NCI-H446 treated with DMSO at 0.1 percent for 48 hours (cell line): ENCODE measurements around the gene CASKIN2.

ENCODE experiments used
- DNase-seq: peaks from one replicate; lab custom pipeline; 2025; lab: John Stamatoyannopoulos, UW

Gene CASKIN2

DNA sequence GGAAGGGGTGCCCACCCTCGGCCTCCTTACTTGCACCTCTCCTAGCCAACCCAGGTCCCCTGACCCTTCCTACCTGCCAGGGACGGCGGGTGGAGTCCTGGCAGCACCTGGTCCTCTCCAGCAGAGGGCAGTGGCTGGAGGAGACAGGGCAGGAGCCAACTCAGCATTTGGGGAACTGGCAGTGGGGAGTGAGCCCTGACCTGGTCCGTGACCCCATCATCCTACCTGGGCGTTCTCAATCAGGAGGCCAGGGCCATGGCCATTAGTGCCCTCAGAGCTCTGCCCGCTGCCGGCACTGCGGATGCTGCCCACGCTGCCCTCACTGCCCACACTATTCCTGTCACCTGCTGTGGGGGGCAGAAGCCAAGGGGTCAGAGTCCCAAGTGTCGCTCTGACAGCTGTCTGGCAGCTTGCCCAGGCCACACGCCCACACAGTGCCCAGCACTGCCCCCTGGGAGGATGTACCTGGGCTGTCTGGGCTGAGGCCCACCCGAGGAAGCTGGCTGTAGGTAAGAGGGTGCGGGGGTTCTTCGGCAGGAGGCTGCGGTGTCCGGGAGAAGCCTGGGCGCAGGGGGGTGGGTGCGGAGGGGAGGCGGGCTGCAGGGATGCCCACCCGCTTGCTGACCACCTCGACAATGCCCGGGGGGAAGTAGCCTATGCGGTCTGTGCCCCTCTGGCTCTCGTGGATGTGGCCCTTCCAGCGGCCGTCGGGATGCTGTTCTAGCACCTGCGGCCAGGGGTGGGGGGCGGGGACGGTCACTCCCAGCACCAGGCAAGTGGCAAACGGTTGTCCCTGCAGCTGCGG, 10.8 kb downstream of the CASKIN2 start:
- no peak for DNase-seq

DNA sequence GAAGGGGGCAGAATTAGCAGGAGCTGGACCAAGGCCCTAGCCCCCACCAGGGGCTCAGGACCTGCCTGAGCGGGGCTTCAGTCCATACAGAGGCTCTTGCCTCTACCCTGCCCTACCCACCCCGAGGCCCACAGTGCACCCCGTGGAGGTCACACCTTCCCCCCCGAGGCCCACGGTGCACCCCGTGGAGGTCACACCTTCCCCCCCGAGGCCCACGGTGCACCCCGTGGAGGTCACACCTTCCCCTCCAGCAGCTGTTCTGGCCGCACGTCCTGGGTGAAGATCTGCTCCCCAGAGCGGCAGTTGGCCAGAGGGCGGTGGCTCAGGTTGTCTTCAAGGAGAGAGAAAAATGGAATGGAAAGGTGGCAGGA, 11.4 kb downstream of the CASKIN2 start:
- no peak for DNase-seq

DNA sequence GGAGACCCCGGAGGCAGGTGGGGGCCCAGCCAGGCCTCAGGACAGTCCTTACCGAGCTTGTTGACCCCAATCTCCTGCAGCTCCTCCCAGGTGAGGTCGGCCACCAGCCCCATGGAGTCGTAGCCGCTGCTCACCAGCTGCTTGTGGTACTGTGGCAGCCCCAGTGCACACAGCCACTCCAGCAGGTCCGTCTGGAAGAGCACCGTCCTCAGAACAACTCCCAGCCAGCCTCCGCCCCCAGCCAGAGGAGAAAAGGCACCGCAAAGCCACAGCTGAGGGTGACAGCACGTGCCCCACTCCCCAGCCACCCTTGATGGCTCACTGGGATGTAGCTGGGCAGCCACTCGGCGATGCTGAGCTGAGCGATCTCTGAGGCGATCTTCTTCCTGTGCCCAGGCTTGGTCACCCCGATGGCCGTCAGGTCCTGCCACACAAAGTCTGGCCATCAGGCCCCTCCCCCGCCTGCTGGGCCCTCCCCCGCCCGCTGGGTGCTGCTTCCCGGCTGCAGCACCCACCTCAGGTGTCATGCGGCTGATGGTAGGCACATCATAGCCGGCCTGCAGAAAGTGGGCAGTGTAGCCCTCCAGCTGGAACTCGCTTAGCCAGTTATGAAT, 11.9 kb downstream of the CASKIN2 start:
- no peak for DNase-seq

DNA sequence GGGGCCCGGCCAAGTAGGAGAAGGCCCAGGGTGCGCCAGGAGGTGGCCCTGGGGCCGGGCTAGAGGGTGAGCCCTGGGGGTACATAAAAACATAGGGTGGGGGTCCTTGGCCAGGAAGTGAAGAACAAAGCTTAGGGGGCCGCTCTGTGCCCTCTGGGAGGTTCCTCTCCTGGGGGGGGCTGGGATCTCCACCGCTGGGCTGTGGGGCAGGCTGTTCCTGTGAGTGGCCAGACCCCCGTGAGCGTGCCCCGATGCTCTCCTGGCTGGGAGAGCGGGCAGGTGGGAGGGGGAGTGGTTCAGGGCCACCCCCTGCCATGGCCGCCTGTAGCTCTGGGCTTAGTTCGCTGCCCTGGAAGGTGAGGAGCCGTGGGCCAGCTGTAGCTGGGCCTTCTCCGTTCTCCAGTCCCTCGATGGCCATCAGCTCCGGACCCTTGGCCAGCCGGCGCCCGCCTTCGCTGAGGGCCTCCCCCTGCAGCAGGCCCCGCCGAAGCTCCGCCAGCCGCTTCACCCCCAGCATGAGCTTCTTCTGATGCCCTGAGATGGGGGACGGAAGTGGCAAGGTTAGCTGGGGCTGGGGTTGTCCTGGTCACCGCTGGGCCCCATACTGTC, 12.5 kb downstream of the CASKIN2 start:
- DNase-seq, result no peak

DNA sequence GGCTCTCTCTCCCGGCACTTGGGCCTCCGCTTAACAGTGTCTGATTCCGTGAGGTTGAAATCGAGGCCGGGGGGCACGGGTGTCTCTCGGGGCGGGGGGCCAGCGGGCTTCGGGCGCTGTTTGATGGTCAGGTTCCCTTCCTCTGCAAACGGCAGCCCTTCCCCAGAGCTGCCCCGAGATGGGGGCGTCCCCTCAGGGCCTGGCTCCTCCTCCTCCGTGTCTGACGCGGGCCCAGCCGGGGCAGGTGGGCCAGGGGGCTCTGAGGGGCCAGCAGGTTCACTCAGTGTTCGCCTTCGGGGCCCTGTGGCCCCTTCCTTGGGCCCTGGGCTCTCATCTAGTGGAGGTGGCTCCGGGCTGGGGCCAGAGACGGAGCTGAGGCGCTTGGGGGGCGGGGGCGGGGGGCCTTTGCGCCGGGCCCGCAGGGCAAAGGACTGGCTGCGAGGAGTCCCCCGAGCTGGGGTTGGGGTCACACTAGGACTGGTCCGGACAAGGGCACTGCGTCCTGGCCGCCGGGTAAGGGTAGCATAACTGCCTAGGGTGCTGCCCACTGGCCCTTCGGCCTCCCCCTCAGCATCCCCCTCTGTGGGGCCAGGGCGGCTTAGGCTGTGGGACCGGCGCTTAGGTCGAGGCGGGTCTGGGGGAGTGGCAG, 13.1 kb downstream of the CASKIN2 start:
- no peak for DNase-seq

DNA sequence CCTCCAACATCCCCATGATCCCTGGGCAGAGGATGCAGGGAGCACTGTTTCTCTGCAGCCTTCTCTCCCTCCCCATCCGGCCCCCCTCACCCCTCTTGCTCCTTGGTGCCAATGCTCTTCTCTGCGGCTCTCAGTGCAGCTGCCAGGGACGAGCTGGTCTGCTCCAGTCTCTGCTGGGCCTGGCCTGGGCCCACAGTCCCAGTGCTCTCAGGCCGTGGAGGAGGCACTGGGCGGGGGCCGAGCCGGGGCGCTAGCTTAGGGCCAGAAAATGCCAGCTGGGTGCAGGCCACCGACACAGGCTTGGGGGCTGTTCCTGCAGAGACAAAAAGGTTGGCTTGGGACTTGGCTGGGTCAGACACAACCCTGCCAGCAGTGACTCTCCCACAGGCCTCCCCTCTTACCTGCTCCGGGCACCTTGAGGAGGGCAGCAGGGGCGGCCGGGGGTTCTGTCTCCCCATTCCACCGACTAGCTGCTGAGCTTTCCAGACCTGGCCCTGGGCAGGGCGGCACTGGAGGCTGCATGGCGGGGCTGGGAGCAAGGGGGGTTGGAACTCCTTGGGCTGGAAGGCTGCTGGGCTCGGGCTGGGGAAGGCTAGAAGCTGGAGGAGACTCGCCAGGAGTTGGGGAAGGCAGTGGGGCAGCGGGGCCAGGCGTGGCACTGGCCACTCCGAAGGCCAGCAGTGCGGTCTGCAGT, 13.8 kb downstream of the CASKIN2 start:
- DNase-seq, result no peak

DNA sequence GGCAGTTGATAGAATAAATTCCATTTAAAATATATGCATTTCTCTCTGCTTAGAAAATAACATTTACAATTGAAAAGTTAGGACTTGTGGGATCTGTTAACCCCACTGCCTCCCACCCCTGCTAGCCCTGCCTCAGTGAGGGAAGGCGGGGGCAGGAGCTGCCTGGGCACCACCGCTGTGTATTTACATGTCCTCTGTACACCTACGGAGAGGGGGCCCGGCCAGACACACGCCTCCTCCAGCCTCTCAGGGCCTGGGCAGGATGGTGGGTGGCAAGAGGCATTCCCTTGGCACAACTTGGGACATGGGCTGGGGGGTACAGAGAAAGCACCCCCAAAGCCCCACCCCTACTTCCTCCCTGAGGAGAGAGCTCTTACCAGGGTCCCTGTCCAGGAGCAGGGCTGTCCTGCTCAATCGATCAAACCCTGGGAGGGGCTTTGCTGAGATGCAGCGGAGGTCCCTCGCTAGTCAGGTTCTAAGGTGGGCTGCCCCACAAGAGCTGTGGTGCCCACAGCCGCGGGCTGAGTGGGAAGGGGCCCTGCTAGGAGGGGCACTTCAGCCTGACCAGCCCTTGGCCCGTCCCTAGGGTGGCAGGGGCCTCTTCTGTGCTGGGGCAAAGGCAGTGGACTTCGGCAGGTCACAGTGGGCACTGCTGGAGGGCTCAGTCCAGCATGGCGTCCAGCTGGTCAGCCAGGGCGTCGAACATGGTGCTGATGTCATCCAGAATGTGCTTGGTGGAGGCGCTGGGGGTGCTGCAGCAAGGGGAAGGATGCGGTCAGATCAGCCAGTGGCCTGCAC, 14.7 kb downstream of the CASKIN2 start:
- DNase-seq, result no peak

DNA sequence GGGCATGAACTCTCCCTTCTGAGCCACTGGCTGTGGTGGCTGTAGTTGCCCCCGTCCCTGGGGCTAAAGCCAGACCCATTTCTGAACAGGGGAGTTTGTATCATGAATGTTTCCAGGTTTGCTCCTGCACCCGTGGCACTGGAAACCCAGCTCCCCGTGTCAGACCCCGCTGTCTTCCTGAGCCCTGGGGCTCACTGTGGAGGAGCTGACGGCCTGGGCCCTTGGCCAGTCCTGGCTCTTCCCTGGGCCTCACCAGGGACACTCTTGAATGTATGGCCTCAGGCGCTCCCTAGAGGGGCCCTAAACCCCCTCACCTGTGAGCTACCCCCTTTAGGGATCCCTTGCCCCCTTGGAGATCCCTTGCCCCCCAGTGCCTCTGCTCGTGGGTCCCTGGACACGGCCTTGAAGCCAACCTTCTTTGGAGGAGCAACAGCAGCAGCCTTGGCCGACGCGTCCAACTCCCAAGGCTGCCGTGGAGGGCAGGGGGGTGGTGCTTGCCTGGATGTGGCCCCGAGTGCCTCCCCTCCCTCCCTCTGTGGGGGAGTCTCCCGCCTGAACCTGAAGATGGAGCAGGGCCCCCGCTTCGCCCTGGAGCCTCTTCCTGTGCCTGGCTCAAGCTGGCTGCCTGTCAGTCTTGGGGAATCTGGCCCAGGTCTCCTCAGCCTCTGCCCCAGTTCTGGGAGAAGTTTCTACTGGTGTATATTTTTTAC, 15.9 kb downstream of the CASKIN2 start:
- DNase-seq, result no peak

DNA sequence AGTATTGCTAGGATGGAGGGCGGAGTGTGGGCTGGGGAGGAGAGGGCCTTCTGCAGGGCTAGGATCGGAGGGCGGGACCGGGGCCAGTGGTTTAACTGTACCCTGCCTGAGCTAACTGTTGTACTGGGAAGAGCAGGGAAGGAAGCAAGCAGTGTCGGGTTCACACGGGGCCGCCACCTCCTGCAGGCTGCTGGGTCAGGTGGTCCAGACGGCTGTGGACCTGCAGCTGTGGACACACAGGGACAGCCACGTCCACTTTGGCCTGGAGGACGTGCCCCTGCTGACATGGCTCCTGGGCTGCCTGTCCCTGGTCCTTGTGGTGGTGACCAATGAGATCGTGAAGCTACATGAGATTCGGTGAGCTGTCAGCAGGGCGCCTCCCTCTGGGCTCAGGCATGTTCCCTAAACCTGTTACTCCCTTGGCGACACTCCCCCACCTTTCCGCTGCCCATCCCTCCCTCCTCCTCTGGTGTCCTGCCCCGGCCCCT, 16.6 kb downstream of the CASKIN2 start:
- no peak for DNase-seq

DNA sequence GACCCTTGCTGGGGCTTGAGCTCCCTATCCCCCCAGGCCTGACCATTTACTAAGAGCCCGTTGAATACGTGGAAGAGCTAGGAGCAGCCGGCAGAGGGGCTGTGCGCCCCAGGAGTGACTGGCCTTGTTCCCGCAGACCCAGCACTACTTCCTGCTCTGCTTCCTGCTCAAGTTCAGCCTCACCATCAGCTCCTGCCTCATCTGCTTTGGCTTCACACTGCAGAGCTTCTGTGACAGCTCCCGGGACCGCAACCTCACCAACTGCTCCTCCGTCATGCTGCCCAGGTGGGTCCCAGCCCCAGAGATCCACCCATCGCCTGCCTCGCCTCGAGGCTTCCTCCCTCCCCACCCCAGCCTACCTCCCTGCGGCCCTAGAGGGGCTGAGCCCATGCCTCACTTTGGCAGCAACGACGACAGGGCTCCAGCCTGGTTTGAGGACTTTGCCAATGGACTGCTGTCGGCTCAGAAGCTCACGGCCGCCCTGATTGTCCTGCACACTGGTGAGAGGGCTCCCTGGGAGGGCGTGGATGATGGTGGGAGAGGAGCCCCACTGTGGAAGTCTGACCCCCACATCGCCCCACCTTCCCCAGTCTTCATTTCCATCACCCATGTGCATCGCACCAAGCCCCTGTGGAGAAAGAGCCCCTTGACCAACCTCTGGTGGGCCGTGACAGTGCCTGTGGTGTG, 17.2 kb downstream of the CASKIN2 start:
- DNase-seq, result no peak

DNA sequence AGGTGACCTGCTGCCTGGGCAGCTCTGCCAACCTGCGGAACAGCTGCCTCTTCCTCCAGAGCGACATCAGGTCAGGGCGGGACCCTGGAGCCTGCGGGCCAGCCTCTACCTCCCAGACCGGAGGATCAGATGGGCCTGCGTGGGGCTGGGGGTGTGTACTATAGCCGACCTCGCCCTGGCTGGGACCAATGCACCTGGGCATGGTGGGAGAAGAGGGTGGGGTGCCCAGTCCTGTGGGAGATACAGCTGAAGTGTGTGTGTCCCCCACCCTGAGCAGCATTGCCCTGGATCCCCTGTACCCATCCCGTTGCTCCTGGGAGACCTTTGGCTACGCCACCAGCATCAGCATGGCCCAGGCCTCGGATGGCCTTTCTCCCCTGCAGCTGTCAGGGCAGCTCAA, 19.3 kb downstream of the CASKIN2 start:
- no peak for DNase-seq

DNA sequence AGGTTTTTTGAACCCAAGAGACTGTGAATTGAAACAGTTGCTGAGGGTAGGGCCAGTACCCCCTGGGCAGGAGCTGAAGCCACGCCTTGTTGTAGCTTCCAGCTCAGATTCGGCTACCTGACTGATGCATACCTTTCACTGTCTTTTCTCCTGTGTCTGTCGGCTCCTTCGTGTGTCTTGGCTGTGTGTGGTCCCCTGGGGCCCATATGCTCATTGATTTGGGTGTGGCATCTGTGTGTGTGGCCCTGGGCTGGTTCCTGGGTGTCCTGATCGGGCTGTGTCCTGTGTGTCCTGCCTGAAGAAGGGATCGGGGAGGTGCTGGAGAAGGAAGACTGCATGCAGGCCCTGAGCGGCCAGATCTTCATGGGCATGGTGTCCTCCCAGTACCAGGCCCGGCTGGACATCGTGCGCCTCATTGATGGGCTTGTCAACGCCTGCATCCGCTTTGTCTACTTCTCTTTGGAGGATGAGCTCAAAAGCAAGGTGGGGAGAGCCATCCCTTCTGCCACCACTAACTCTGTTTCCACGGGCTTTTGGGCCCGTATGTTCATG, 20.9 kb downstream of the CASKIN2 start:
- DNase-seq, result no peak

DNA sequence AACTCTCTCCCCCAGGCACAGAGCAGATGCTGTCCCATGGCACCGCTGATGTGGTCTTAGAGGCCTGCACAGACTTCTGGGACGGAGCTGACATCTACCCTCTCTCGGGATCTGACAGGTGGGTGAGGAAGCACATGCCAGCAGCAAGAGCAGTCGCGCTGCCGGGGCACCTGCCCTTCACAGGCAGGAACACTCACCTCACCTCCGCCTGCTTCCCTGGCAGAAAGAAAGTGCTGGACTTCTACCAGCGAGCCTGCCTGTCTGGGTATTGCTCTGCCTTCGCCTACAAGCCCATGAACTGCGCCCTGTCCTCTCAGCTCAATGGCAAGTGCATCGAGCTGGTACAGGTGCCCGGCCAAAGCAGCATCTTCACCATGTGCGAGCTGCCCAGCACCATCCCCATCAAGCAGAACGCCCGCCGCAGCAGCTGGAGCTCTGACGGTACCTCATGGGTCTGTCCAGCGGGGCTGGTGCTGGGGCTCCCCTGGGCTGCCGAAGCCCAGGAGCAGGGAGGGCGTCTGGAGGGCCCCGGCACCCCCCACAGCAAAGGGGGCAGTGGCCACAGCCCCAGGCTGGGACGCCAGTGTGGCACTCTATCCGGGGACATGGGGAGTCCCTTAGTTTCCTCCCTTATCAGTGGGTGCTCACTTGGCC, 21.7 kb downstream of the CASKIN2 start:
- no peak for DNase-seq

DNA sequence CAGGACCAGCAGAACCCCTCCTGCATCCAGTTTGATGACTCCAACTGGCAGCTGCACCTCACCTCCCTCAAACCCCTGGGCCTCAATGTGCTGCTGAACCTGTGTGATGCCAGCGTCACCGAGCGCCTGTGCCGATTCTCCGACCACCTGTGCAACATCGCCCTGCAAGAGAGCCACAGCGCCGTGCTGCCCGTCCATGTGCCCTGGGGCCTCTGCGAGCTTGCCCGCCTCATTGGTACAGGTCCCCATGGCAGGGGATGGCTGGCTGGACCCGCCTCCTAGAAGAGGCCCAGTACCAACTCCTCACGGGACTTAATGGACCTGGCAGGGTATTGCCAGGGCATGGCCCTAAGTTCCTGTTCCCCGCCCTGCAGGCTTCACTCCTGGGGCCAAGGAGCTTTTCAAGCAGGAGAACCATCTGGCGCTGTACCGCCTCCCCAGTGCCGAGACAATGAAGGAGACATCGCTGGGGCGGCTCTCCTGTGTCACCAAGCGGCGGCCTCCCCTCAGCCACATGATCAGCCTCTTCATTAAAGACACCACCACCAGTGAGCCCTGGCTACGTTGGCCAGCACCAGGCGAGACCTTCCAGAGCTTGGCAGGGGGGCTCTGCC, 22.7 kb downstream of the CASKIN2 start:
- no peak for DNase-seq

DNA sequence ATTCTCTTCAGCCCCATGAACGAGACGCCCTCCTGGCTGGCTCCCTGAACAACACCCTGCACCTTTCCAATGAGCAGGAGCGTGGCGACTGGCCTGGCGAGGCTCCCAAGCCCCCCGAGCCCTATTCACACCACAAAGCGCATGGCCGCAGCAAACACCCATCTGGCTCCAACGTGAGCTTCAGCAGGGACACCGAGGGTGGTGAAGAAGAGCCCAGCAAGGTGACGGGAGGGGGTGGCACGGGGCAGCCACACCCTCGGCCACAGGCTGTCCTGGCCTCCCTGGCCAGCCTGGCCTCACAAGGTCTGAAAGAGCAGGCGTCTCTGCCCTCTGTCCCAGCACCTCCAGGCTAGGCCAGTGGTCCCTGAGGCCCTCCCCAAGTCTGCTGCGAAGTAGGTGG, 23.7 kb downstream of the CASKIN2 start:
- no peak for DNase-seq

DNA sequence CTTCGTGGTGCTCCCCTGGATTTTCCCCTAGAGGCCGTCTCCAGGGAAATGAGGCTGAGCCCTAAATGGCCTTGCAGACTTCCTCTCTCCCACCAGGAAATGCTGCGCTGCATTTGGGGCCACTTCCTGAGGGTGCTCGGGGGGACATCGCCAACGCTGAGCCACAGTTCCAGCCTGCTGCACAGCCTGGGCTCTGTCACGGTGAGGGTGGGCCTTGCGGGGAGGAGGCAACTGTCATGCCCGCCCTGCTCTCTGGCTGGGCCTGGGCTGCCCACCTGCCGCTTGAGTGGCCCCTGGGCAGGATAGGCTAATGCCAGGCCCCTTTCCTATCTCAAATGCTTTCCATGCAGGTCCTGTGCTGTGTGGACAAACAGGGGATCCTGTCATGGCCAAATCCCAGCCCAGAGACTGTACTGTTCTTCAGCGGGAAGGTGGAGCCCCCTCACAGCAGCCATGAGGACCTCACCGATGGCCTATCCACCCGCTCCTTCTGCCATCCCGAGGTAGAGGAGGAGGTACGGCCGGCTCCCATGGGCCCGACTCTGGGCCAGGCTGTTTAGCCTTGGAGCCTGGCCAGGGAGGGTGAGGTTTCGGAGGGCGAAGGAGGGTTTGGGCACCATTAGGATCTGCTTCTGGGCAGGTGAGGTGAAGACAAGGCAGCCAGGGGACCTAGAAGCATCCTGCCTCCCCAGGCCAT, 24.2 kb downstream of the CASKIN2 start:
- DNase-seq, result no peak

DNA sequence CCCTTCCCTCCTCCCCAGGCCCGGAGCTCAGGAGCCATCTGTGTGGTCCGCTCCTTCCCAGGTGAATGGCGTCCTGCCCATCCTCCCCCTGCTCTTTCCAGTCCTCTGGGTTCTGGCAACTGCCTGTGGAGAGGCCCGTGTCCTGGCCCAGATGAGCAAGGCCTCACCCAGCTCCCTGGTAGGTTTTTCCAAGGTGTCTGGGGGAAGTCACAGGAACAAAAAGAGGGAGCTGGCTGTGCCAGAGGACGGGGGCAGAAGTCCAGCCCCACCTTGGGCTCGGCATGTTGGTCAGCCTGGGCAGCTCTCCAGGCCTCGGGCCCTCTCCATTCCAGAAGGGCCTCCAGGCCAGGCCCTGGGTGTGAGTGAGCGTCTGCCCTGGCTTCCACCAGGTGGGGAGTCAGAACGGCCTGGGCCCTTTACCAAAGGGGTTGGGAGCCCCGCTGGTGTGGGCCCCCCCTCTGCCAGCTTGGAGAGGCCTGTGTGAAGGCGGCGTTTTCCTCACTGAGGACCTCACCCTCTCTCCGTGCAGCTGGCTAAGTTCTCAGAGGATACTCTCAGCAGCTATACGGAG, 25.1 kb downstream of the CASKIN2 start:
- DNase-seq, result no peak

DNA sequence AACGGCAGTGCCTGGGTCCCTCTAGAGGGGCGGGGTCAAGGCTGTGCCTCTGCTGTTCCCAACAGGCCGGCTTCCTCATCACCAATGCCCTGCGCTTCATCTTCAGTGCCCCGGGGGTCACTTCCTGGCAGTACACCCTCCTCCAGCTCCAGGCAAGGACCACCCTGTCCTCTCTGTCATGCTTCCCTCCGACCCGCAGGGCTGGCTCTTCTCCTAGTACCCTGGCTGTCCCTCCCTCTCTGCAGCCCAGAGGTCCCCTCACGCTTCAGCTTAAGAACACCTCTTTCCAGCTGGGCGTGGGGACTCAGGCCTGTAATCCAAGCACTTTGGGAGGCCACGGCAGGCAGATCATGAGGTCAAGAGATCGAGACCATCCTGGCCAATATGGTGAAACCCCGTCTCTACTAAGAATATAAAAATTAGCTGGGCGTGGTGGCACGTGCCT, 25.8 kb downstream of the CASKIN2 start:
- DNase-seq, result no peak
